NAMALWA (cell line): Measurements from ENCODE around the gene RERE.
A peak's percentile ranks its signal among the peaks of the same experiment; 100 is the strongest.

Source experiments
- DNase-seq: peaks from one replicate; pipeline ENCODE4 v3.0.0-alpha.2; 2015; ENCODE audit warnings: low spot score

The RERE gene

GRCh38 chr1:8404460-8405370 lies 412.7 kb downstream of the RERE start:
- DNase-seq, result no peak

- no peak for DNase-seq
Observed at GRCh38 chr1:8402109-8402710, 415.2 kb downstream of the RERE start.

GRCh38 chr1:8398677-8399076 lies 418.8 kb downstream of the RERE start:
- DNase-seq, result peak; percentile 54

- DNase-seq, result no peak
Observed at GRCh38 chr1:8398086-8398485, 419.4 kb downstream of the RERE start.

- DNase-seq, result peak; percentile 39
Observed at GRCh38 chr1:8397511-8397910, 419.9 kb downstream of the RERE start.

- DNase-seq, result peak; percentile 62
Observed at GRCh38 chr1:8396786-8397406, 420.5 kb downstream of the RERE start.

GRCh38 chr1:8396083-8396785 lies 421.2 kb downstream of the RERE start:
- peak; percentile 22 for DNase-seq

- peak; percentile 79 for DNase-seq
Observed at GRCh38 chr1:8395433-8395866, 422.0 kb downstream of the RERE start.

GRCh38 chr1:8394456-8395321 lies 422.8 kb downstream of the RERE start:
- DNase-seq, result no peak

- DNase-seq, result no peak
Observed at GRCh38 chr1:8392522-8392921, 424.9 kb downstream of the RERE start.

GRCh38 chr1:8390707-8391106 lies 426.7 kb downstream of the RERE start:
- DNase-seq, result no peak

GRCh38 chr1:8389958-8390535 lies 427.4 kb downstream of the RERE start:
- no peak for DNase-seq

- DNase-seq, result no peak
Observed at GRCh38 chr1:8388732-8389562, 428.5 kb downstream of the RERE start.

- no peak for DNase-seq
Observed at GRCh38 chr1:8386247-8386646, 431.2 kb downstream of the RERE start.

GRCh38 chr1:8384577-8384976 lies 432.9 kb downstream of the RERE start:
- no peak for DNase-seq

GRCh38 chr1:8384088-8384487 lies 433.4 kb downstream of the RERE start:
- no peak for DNase-seq

- DNase-seq, result no peak
Observed at GRCh38 chr1:8382608-8383505, 434.6 kb downstream of the RERE start.

GRCh38 chr1:8382051-8382505 lies 435.4 kb downstream of the RERE start:
- no peak for DNase-seq

GRCh38 chr1:8381618-8382017 lies 435.8 kb downstream of the RERE start:
- DNase-seq, result no peak
